ENCODE data around the gene CACNB4. TPM values are rescaled to one million over a fixed set of nuclear protein-coding genes. Genes with fewer than 3 reads are reported as not detected.

Gene CACNB4
- total RNA-seq, 1 experiment from 2014 or later, result 2.0 TPM

DNA sequence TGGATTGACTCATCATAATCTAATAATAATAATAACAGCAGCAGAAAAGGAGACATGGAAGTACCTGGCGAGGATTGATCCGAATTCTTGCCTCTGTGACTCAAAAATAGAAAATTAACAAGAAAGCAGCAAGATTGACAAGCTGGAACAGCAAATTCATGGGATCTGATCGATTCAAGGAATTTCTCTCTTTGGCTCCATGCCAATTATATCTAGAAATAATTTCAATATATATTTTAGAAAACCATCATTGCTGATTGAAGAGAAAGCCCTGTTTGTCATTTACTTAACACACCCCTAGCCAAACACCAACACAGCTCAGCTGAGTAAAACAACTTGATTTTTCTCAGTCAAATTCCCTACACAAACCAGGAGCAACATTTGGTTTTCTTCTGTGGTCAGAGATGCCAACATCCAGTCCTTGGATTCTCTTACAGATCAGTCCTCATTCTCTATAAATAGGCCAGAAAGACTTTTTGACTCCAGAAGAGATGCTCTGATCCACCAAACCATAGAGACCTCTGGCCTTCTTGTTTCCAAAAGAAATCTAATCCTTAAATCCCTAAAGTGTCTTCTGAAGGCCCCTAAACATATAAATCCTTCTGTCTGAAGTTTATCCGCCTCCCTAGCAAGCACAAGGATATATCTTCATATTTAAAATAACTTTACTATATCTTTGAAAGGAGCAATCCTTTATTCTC lies 129.9 kb downstream of the CACNB4 start:
- TF ChIP-seq, protein P1, sequence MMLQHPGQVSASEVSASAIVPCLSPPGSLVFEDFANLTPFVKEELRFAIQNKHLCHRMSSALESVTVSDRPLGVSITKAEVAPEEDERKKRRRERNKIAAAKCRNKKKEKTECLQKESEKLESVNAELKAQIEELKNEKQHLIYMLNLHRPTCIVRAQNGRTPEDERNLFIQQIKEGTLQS (IDR thresholded peaks at IDR 0.05), result no peak
- no peaks in the 10 kb centered on the region for H4K20me1 ChIP-seq (ENCODE audit: insufficient read depth)
- H3K9me2 ChIP-seq (ENCODE audit: insufficient read depth), result no peaks in the 10 kb centered on the region
- no peak overlapping the region for H3K4me2 ChIP-seq (ENCODE audit: low read length)
- RAD21 ChIA-PET (ENCODE audit: low non-redundant PET in 1 of 2, low total read pairs in 2 of 2, uncharacterized antibody in 2 of 2, unreplicated experiment in 2 of 2), result no interaction called here
- H3K4me3 ChIP-seq (replicated peaks in 1 of 2; ENCODE audit: low read depth in 1 of 2, low read length in 2 of 2), result no peak overlapping the region
- no peak overlapping the region for H3K9ac ChIP-seq (ENCODE audit: low read length)
- no peak for ATAC-seq
- H3K79me2 ChIP-seq (ENCODE audit: insufficient read depth, low read length), result no peaks in the 10 kb centered on the region
- CTCF ChIA-PET, result no interaction called here
- H2AFZ ChIP-seq (ENCODE audit: low read depth, low read length, poor library complexity, severe bottlenecking), result no peak overlapping the region
- DNase-seq (ENCODE audit: low read depth, low spot score), result no peak
- no TSS peak for BruUV-seq (replicated peaks)
- no peak overlapping the region for H3K27ac ChIP-seq (ENCODE audit: low read depth, low read length)
- H3K4me1 ChIP-seq (ENCODE audit: control insufficient read depth in 1 of 2, insufficient read depth in 2 of 2, low read length in 2 of 2), result no peaks in the 10 kb centered on the region
- intact Hi-C loops (cut with micrococcal nuclease), result no loop called here
- H3K36me3 ChIP-seq (ENCODE audit: control insufficient read depth in 1 of 2, insufficient read depth in 2 of 2, low read length in 2 of 2), result no peaks in the 10 kb centered on the region
- H3K9me3 ChIP-seq (ENCODE audit: control insufficient read depth in 1 of 2, insufficient read depth in 1 of 2, low read depth in 1 of 2, low read length in 2 of 2), result no peaks in the 10 kb centered on the region
- no peaks in the 10 kb centered on the region for H3K27me3 ChIP-seq (ENCODE audit: insufficient read depth, low read length)
- POLR2A ChIA-PET, result no interaction called here

DNA sequence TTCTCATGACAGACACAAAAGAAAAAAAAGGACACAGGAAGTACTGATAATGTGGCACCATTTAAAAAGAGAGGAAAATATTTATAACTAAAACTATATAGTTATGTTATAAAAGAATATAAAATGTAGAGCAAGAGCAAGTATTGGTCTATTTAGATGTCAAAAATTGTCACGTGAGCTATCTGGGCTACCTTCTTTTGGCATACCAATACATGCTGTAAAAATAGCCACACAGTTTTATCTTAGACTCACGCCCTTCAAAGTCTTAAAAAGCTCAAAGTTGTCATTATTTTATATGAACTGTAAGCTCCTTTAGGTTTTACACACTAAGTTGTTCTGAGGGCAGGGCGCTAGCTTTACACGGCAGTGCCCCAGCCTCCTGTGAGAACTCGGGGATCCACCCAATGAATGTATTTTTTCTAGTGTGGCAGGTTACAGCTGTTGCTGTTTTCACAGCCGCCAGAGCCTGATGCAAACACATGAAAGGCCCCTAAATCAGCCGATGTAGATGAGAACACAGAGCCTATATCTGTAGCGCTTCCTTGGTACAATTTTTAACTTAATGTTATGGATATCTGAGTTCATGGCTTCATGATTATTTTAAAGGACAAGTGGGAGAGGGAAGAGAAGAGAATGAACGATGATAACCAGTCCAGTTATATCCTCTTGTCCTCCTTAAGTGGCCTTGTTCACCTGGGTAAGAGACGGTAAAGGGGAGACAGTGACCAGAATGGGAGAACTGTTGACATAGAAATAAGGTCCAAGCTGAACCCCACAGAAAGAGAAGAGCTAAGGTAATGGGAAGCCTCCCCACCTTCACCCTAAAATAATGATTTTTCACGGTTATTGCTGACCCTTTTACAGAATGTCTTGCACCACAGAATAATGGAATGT lies 130.8 kb downstream of the CACNB4 start:
- ChIA-PET RAD21 (ENCODE audit: low non-redundant PET in 1 of 2, low total read pairs in 2 of 2, uncharacterized antibody in 2 of 2, unreplicated experiment in 2 of 2) (no interaction called here), POLR2A (no interaction called here), CTCF (no interaction called here)
- Histone ChIP-seq H2AFZ (ENCODE audit: low read depth, low read length, poor library complexity, severe bottlenecking) (no peak overlapping the region), H3K4me3 (replicated peaks in 1 of 2; ENCODE audit: low read depth in 1 of 2, low read length in 2 of 2) (no peak overlapping the region), H3K4me1 (ENCODE audit: control insufficient read depth in 1 of 2, insufficient read depth in 2 of 2, low read length in 2 of 2) (no peaks in the 10 kb centered on the region), H3K79me2 (ENCODE audit: insufficient read depth, low read length) (no peaks in the 10 kb centered on the region), H3K4me2 (ENCODE audit: low read length) (no peak overlapping the region), H4K20me1 (ENCODE audit: insufficient read depth) (no peaks in the 10 kb centered on the region), H3K36me3 (ENCODE audit: control insufficient read depth in 1 of 2, insufficient read depth in 2 of 2, low read length in 2 of 2) (no peaks in the 10 kb centered on the region), H3K9me2 (ENCODE audit: insufficient read depth) (no peaks in the 10 kb centered on the region), H3K9me3 (ENCODE audit: control insufficient read depth in 1 of 2, insufficient read depth in 1 of 2, low read depth in 1 of 2, low read length in 2 of 2) (no peaks in the 10 kb centered on the region), H3K27ac (ENCODE audit: low read depth, low read length) (no peak overlapping the region), H3K27me3 (ENCODE audit: insufficient read depth, low read length) (no peaks in the 10 kb centered on the region), H3K9ac (ENCODE audit: low read length) (no peak overlapping the region)
- intact Hi-C loops (cut with micrococcal nuclease), result no loop called here
- no TSS peak for BruUV-seq (replicated peaks)
- ATAC-seq (no peak), DNase-seq (ENCODE audit: low read depth, low spot score) (no peak)
- TF ChIP-seq CEBPB (IDR thresholded peaks at IDR 0.05; ENCODE audit: low read depth), result no peak
- TF ChIP-seq EGR1 (IDR thresholded peaks at IDR 0.05; ENCODE audit: low read depth), result no peak
- TF ChIP-seq, protein P2, sequence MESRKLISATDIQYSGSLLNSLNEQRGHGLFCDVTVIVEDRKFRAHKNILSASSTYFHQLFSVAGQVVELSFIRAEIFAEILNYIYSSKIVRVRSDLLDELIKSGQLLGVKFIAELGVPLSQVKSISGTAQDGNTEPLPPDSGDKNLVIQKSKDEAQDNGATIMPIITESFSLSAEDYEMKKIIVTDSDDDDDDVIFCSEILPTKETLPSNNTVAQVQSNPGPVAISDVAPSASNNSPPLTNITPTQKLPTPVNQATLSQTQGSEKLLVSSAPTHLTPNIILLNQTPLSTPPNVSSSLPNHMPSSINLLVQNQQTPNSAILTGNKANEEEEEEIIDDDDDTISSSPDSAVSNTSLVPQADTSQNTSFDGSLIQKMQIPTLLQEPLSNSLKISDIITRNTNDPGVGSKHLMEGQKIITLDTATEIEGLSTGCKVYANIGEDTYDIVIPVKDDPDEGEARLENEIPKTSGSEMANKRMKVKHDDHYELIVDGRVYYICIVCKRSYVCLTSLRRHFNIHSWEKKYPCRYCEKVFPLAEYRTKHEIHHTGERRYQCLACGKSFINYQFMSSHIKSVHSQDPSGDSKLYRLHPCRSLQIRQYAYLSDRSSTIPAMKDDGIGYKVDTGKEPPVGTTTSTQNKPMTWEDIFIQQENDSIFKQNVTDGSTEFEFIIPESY (IDR thresholded peaks at IDR 0.05; ENCODE audit: extremely low read depth, insufficient replicate concordance, low read length), result no peak
- TF ChIP-seq, protein P3, sequence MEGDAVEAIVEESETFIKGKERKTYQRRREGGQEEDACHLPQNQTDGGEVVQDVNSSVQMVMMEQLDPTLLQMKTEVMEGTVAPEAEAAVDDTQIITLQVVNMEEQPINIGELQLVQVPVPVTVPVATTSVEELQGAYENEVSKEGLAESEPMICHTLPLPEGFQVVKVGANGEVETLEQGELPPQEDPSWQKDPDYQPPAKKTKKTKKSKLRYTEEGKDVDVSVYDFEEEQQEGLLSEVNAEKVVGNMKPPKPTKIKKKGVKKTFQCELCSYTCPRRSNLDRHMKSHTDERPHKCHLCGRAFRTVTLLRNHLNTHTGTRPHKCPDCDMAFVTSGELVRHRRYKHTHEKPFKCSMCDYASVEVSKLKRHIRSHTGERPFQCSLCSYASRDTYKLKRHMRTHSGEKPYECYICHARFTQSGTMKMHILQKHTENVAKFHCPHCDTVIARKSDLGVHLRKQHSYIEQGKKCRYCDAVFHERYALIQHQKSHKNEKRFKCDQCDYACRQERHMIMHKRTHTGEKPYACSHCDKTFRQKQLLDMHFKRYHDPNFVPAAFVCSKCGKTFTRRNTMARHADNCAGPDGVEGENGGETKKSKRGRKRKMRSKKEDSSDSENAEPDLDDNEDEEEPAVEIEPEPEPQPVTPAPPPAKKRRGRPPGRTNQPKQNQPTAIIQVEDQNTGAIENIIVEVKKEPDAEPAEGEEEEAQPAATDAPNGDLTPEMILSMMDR (IDR thresholded peaks at IDR 0.05 in 2 of 3, conservative IDR thresholded peaks at IDR 0.05 in 1 of 3; ENCODE audit: borderline replicate concordance in 1 of 3, insufficient read depth in 1 of 3, low read depth in 2 of 3, low read length in 2 of 3), result no peak
- no peak for TF ChIP-seq TCF7L2 (IDR thresholded peaks at IDR 0.05; ENCODE audit: borderline replicate concordance, extremely low read depth, insufficient read depth, insufficient read length)
- TF ChIP-seq, protein P4, sequence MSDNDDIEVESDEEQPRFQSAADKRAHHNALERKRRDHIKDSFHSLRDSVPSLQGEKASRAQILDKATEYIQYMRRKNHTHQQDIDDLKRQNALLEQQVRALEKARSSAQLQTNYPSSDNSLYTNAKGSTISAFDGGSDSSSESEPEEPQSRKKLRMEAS (IDR thresholded peaks at IDR 0.05), result no peak
- TF ChIP-seq YY1 (IDR thresholded peaks at IDR 0.05; ENCODE audit: extremely low read depth, insufficient replicate concordance, low read depth, low read length), result no peak
- TF ChIP-seq EZH2phosphoT487 (IDR thresholded peaks at IDR 0.05; ENCODE audit: borderline replicate concordance), result no peak
- TF ChIP-seq EZH2 (IDR thresholded peaks at IDR 0.05), result no peak
- no peak for TF ChIP-seq SIN3A (IDR thresholded peaks at IDR 0.05; ENCODE audit: low read depth)
- no peak for TF ChIP-seq SP1 (IDR thresholded peaks at IDR 0.05; ENCODE audit: low read depth)

Measured in HCT116 (cell line).